IPS-NIHi7 (cell line): ENCODE data around the gene DYNLRB1.

Source experiments
- DNase-seq: peaks from one replicate; pipeline ENCODE4 v3.0.0; 2012; ENCODE audit warnings: mixed read lengths; ENCODE audit errors: extremely low spot score

The DYNLRB1 gene

DNA sequence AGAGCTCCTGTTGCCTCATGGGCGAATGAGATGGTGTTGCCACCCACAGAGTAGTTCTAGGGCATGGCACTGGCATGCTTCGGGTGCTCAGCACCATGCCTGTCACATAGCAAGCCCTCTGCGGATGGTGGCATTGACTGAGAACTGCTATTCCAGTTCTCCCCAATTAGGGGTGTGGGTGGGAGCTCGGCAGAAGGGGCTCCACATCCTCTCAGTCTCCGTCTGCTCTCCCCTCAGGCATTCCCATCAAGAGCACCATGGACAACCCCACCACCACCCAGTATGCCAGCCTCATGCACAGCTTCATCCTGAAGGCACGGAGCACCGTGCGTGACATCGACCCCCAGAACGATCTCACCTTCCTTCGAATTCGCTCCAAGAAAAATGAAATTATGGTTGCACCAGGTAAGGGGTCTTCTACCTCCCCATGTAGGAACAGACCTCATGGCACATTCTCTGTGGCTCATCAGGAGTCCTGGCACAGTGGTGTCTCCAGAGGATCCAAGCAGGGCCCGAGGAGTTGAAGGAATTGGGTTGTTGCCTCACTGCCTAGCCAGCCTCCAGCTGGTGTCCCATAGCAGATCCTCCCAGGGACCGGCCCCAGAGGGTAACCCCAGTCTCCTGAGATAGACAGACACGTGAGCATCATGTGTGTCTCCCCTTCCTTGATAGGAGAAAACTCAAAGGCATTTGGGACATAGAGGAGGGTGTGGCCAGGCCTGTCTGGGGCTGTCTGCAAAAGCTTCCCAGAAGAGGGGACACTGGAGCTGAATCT lies 18.4 kb downstream of the DYNLRB1 start:
- DNase-seq = no peak

DNA sequence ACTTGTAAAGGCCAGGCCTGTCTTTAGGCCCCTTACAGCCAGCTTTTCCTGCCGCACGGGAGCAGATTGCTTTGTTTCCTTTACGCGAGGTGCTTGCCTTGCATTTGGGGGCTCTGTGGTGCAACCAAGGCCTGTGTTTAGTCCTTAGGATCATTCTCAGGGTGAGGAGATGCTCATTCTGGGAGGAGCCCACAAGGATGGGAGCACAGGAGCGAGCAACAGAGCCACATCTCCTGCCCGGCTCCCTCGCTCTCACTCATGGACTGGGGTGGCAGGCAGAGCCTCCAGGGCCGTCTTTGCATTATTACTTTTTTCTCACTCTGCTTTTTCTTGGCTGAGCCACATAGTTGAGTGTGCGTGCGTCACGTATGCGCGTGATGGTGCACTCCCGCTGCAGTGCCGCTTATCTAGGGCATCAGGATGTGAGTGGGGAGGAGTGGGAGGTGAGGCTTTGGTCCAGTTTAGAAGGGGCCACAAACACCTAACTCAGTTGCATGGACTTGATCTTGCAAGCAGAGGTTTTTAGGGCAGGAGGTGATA lies 19.1 kb downstream of the DYNLRB1 start:
- DNase-seq = no peak

DNA sequence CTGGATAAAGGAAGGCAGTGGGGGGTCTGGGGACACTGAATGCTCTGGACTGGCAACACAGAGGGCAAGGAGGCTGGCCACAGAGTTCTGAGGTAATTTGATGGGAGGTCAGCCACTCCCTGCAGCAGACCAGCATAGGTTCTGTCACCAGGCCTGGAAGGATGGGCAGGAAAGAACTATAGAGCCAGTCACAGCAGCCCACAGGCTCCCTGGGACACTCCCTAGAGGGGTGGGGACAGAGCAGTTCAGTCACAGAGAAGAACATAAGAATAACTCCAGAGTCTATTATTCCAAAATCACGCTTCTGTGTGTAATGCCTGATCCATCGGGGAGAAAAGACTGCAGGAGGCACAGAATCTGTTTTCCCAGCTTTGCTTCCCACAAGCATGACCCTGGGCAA lies 19.6 kb downstream of the DYNLRB1 start:
- no peak for DNase-seq

DNA sequence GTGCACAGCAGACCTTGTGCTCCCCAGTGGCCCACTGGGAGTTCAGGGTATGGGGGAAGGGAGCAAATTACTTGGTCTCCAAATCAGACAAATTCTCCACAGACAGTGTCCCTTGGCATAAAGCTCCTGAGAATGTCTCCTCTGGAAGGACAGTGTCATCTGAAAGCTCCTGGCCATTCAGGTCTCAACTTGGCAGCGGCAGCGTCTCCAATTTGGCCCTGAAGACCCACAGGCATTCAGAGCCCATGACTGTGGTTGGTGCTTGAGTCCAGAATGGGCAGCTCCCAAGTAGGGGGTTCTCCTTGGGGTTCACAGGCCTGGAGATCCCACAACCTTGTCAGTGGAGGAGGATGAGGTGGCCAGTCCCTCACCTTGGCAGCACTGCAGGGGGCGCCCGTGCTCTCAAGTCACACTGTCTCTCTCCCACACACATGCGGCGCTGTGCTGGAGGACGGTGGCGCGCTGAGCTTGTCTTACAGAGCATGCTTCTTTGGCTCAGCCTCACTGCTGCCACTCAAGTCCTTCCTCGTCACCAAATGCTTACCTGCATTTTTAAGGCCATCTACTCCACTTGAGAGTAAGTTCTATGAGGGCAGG lies 20.7 kb downstream of the DYNLRB1 start:
- peak; percentile 60 for DNase-seq

DNA sequence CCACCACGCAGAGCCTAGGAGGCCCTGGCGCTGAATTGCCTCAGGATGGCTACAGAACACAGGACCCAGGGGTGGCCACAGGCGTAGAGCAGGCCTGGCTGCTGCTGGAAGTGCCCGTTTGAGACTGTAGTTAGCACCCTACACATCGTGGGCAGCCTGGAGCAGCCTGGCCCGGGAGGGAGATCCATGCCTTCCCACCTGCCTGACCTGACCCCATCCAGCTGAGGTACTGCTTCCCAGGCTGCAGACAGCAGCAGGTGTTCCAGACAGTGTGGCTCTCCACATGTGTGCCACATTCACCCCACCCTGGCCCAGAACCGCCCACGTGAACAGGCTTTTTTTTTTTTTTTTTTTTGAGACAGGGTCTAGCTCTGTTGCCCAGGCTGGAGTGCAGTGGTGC lies 21.4 kb downstream of the DYNLRB1 start:
- no peak for DNase-seq

DNA sequence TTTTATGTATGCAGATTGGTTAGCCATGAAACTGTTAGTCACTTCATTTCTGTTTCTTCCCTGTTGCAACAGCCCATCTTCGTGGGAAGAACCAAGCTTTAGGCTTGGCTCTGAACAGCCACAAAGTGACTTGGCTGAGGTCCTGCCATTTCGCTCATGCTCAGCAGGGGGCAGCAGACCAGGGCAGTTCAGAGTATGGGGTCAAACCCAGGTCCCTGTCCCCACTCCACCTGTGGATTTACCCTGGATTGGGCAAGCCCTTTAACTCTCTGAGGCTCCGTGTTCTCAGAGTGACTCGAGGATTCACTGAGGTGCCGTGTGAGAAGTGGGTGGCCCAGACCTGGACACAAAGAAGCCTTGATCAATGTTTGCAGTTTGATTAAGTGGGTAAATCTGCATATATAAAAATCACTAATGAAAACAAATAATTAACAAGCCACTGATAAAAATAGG lies 22.5 kb downstream of the DYNLRB1 start:
- peak; percentile 72 for DNase-seq

DNA sequence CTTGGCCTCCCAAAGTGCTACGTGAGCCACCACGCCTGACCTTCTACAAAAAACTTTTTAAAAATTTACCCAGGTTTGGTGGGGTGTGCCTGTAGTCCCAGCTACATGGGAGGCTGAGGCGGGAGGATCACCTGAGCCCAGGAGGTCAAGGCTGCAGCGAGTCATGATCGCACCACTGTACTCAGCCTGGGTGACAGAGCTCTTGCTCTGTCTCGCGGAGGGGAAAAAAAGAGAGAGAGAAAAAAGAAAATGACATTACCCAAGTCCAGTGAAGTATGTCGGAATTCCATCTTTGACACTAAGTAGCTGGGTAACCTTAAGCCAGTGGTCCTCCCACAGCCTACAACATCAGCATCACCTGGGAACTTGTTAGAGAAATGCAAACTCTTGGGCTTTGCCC lies 23.5 kb downstream of the DYNLRB1 start:
- no peak for DNase-seq

DNA sequence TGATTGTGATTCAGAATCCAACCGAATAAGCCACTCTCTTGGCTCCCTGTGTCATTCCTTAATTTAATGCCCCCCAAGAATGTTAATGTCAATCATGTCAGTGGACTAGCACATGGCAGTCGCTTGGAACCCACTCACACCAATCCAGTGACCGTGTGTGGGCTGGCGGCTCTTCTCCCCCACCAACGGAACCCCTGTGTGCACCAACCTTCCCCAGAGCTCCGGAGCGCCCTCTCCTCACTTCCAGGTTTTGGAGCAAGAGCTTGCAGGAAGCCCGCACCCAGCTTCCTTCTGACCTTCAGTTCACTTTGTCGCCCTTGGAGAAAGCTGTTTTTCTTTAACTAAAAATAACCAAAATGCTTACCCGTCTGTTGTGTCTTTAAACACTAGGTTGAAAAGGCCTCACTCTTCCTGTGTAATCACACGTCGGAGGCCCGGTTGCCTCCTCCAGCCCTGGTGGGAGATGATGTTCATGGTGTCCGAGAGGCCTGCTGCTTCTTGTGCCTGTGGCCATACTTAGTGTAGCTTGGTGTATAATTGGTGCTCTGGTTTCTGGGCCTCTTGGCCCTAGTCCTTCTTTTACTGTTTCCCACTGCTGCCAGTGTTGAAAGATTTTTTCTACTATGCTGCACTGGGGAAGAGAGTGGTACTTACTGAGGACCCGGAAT lies 24.5 kb downstream of the DYNLRB1 start:
- no peak for DNase-seq

DNA sequence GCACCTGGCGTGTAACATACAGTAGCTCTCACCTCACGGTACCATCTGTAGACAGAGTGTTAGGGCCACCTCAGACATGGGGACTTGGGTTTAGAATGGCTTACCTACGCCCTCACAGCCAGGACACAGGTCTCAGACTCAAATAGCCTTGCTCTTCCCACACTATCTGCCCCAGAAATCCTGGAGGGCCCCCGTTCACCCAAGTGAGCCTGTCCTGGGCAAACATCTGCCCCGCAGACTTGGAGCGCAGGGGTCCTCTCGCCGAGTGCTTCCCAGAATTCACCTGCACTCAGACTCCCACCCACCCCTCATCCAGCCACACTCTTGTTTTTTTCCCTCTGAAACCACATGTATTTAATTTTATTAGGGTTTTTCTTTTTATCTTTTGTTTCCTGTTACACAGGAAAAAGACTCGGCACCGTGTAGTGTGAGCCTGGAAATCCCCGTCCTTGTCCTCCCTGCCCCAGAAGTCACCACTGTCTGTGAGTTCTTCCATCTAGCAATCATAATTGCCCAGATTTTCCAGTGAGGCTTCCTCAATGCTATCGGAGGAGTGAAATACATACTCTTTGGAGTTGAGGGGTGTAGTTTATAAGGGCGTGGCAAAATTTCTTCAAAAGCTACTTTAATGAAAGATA lies 25.2 kb downstream of the DYNLRB1 start:
- no peak for DNase-seq

DNA sequence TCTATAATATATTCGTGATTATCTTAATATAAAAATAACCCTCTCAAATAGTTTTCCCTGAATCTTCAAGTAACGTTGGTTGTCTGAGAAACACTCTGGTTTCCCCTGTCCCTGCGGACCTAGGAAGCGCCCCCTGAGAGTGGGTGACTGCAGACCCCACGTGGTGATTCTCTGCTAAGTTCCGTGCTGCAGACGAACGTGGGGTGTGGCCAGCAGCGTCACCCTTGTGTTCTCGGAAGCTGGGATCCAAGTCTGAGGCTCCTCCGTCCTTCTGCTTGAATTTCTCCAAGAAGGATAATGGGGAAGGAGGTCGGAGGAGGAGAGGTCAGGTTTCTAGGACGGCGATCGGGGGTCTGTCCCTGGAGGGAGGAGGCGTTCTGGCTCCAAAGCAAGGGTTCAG lies 25.7 kb downstream of the DYNLRB1 start:
- DNase-seq = no peak

DNA sequence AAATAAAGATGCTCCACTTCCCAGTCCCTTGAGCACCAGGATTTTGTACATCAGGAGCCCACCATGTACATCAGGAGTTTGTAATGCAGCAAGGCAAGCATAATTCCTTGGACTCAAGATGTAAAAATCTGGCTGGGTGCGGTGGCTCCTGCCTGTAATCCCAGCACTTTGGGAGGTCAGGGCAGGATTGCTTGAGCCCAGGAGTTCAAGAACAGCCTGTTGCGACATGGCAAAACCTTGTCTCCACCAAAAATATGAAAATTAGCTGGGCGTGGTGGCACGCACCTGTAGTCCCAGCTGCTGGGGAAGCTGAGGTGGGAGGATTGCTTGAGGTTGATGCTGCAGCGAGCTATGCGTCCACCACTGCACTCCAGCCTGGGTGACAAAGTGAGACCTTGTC lies 26.2 kb downstream of the DYNLRB1 start:
- no peak for DNase-seq

DNA sequence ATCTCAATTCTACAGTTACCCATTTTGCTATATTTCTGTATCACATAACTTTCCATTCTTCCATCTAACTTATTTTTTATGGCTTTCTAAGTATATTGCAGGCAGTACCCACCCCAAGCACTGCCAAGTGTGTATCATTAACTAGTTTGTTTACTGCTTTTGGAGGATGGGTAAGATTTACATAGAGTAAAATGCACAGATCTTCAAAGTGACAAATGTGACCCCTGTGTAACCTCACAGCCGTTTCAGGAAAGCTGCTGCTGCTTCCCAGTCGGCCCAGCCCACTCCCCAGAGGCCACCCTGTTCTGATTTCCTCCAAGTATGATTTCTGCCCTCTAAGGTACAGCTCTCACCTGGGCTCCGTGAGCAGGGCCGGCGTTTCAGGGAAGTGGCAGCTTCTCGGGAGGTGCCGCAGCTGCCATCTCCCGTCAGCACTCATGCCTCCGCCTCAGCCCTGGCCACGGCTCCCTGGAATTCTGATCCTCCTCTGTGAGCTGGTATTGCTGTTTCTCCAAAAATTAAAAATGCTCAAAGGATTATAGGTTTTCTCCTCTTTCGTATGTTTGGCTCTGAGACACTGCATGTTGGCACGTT lies 27.3 kb downstream of the DYNLRB1 start:
- no peak for DNase-seq

DNA sequence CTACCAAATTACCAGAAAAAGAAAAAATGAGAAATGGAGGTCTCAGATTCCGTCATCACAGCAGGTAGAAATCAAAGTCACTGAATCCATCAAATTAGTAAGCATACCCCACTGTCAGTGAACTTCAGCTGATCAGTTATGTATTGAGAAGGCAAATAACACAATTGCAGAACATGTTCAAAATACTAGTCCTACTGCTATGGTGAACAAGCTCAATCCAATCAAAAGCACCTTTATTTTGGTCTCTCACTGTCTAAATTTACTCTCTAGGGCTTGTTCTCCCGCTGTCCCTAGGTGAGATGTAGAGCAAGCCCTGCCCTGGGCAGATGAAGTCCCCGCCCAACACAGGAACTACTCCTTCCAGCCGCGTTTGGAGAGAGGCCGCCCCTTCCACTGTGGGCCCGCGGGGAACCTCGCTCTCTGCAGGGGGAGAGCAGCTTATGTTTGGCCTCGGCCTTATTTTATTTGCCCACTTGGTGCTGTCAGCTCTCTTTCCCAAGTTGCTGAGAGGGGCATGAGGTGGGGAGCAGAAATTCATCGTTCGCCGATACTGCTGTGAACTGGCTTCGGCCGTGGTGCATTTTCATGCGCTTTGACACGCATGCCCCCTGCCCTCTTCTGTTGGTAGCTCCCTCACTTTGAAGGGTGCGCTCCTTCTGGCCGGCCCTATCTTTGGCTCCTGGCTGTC lies 28.0 kb downstream of the DYNLRB1 start:
- peak; percentile 58 for DNase-seq

DNA sequence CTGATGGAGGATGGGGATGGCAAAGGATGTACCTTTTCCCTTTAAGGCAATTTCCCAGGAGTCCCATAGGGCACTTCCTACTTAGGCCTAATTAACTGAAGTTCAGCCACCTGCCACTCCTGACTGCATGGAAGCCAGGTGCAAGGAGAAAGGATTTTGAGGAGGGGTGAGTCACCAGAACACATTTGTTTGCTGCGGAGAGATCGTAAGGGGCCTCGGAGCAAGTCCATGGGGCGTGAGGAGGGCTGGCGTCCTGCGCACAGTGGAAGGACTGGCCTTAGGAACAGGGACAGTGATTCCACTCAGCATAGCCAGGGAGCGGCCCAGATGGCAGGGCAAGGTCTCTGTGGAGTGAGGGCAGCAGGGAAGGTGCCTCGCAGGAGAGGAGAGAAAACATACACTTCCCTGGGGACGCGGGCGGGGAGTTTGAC lies 30.5 kb downstream of the DYNLRB1 start:
- DNase-seq = no peak

DNA sequence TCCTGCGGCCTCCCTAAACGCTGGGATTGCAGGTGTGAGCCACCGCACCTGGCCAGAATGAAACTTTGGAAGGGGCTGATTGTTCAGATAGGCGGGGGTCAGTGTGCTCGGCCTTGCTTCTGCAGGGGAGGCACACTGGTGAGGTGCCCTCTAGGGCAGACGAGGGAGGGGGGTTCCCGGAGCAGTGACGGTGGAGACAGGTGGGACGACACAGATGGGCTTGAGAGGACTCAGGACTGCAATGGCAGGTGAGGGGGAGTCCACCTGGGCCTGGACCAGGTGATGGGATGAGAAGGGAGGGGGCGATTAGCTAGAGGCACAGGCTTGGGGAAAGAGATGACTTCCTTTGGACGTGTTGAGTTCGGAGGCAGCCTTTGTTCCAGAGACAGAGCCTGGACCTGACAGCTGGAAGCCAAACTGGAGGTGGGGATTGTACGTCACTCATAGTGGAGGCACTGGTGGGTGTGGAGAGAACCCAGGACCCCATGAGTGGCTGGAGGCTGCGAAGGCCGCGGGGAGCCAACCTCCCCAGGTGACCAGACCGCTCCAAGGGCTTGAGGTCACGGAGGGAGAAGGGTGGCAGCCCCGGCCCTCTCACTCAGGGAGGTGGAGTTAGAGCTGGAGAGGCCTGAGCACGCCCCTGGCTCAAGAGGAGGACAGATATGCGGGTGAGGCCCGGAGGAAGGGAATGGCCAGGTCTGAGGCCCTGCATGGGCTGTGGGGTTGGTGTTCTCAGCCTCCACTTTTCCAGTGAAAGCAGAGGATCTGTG lies 31.8 kb downstream of the DYNLRB1 start:
- DNase-seq = no peak

DNA sequence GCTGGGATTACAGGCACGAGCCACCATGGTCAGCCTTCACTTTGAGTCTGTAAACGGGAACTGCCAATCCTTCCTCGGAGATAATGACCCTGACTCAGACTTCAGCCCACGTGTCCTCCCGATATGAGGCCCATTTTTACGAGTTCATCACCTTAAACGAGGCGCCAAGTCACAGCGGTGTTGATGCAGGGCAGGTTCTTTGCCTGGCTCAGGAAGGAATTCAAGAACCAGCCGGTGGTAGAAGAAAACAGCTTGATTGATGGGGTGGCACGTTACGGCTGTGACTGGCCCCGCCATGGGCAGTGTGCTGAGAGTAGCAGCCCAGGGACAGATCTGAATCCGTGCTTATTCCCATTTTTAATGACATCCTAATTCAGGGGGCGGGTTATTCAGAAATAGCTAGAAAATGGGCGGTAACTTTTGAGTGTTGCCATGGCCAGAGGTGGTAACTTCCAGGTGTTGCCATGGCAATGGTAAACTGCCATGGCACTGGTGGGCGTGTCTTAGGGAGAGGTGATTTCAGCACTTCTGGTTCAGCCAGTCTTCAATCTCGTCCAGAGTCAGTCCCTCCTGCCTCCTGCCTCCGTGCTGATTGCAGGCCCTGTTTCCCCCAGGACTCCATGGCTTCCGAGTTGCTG lies 33.2 kb downstream of the DYNLRB1 start:
- peak; percentile 62 for DNase-seq

DNA sequence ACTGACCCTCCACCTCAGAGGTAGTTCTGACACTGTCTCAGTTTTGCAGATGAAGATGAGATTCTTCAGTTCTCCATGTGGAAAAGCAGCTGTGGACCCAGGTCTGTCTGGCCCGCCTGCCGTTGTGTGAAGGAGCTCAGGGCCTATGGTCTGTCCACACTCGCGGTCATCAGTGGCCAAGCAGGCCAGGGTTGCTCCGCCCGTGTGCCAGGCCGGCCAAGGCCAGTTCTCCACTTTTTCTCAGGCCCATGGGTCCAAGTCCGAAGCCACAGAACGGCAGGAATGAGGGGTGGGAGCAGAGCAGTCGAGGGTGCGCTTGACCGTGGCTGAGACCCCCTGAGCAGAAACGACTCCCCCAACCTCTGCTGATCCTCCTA lies 33.7 kb downstream of the DYNLRB1 start:
- DNase-seq = no peak

DNA sequence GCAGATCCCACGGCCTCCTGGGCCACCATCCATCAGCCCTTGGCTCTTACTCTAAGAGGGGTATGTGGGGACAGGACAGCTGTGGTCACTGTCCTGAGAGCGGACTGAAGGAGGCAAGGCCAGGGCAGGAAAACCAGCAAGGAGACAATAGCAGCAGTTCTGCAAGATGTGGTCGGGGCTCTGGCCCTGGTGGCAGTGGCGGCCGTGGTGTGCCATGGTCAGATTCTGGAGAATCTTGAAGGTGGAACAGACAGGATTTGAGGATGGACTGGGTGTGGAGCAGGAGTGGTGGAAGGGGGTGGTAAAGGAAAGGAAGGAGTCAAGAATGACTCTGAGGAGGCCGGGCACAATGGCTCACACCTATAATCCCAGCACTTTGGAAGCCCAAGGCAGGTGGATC lies 36.3 kb downstream of the DYNLRB1 start:
- DNase-seq = no peak

DNA sequence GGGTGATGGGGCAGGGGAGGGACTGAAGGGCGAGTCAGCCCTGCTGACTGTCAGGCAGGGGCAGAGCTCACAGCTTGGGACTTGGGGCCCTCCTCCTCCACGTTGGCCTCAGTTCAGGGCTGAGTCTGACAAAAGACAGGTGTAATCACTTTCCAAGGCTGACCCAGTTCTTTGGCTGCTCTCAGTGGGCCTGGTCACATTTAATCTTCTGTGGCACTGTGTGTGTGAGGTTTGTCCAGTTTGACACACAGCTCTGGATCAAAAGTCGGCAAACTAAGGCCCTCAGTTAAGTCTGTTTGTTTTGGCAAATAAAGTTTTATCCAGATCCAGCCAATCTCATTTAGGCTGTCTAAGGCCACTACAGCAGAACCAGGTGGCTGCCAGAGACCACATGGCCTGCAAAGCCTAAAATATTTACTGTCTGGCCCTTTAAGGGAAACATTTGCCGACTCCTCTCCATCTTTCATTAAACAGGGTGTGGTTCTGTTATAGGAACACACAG lies 37.2 kb downstream of the DYNLRB1 start:
- no peak for DNase-seq

DNA sequence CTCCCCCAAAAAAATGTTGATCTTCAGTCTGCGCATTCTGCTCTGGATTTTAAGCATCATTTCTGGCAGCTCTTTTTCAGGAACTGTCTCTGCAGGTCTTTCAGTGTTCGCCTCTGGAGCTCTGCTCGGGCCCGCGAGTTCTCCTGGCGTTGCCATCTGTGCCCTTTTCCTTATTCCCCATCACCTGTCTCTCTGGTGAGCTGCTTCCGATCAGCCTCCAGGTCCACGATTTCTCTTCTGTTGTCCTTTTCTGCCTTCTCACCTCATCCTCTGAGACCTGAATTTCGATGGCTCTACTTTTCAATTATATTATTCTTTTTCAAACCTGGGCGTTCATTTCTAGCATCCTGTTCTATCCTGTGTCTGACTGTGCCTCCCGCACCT lies 41.7 kb downstream of the DYNLRB1 start:
- DNase-seq = no peak
